Pulmonary artery endothelial cell (primary cell): ENCODE results near the gene HSF2BP. TPM values are rescaled to one million over a fixed set of nuclear protein-coding genes. Genes with fewer than 3 reads are reported as not detected.
"Not testable (repeated sequence)": the region's sequence is repeated elsewhere in the genome, so short reads cannot be mapped to it uniquely, and the experiment has no call there.

ENCODE experiments used
- DNase-seq: peaks from one replicate; pipeline ENCODE4 v3.0.0-alpha.2; 2011; ENCODE audit warnings: low read depth, low spot score
- total RNA-seq: library from RNA; depleted of rRNA; stranded (reverse); fragments of >200 nt; gene quantifications from 2 replicates; pipeline ENCODE4 v1.2.3, GENCODE V29; 2014

Gene HSF2BP
- total RNA-seq, 1 donor from 2014 or later, result 1.7 TPM

- not testable (repeated sequence) for DNase-seq
These were observed 136.7 kb downstream of the HSF2BP start for GRCh38 chr21:43522495-43523131.

DNA sequence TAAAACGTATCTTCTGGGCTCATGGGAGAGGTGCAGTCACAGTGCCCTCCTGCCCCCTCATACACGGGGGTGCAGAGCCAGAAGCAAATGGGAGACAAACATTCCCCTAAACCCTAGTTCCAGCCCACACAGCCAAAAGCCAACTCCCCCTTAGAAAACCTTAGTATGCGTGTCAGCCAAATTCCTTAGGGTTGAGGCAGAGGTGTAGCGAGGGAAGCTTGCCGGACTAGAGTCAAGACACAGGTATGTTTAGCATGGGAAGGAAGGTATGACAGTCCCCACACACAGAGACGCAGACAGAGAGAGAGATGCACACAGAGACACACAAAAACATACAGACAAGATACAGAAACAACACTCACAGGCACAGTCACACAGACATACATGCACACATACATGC lies 141.6 kb downstream of the HSF2BP start:
- not testable (repeated sequence) for DNase-seq

DNA sequence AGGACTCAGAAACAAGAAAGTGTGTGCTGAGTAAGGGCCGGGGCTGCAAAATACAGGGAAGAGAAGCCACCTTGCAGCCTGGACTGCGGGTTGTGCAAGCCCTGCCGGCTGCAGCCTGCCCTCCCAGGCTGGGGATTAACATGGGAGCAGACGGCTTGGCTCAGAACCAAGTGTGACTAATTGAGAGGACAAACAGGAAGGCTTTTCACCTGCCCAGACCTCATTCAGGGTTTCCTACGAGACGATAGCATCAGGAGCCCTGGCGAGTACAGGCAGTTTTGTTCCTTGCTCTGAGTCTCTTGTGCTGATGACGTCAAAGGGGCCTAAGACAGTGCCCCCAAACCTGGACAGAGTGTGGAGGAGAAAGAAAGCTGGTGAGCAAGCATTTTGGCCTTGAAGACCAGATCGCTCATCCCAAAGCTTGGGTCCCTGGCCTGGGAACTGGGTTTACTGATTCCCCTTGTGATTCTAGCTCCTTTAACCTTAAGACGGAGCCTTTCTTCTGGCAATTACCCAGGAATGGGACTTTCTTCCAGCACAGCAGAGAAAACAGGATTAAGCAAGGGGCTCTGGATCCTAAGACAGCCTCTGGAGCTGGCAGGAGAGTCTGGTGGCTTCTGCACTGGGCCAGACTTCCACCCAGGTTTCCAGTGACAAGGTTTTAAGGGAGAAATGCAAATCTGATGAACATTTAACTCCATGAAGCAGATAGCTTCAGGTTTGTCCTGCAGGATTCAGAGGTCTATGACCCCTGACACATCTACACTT lies 142.2 kb downstream of the HSF2BP start:
- not testable (repeated sequence) for DNase-seq

GRCh38 chr21:43516295-43516847 lies 142.9 kb downstream of the HSF2BP start:
- not testable (repeated sequence) for DNase-seq

GRCh38 chr21:43514834-43515233 lies 144.5 kb downstream of the HSF2BP start:
- DNase-seq, result not testable (repeated sequence)

DNA sequence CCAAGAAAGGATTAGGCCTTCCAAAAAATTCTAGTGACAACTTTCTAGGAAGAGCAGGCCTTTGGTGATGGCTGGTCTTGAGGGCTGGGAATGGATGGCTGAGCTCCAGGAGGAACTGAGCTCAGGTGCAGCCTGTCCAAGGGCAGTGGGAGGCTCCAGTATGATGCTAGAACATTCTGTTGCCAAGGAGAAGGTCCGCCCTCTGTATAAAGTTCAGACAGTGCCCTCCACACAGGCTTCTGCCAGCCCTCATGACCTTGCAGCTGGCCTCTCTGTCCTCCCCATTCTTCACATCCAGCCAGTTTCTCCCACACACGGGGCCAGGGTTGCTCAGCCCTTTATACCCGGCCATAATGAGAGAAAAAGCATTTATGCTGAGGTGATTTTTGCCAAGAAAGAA lies 146.3 kb downstream of the HSF2BP start:
- not testable (repeated sequence) for DNase-seq

GRCh38 chr21:43511209-43511608 lies 148.1 kb downstream of the HSF2BP start:
- not testable (repeated sequence) for DNase-seq

GRCh38 chr21:43510669-43511068 lies 148.6 kb downstream of the HSF2BP start:
- DNase-seq, result not testable (repeated sequence)

- DNase-seq, result not testable (repeated sequence)
These were observed 155.4 kb downstream of the HSF2BP start for GRCh38 chr21:43503892-43504291.

DNA sequence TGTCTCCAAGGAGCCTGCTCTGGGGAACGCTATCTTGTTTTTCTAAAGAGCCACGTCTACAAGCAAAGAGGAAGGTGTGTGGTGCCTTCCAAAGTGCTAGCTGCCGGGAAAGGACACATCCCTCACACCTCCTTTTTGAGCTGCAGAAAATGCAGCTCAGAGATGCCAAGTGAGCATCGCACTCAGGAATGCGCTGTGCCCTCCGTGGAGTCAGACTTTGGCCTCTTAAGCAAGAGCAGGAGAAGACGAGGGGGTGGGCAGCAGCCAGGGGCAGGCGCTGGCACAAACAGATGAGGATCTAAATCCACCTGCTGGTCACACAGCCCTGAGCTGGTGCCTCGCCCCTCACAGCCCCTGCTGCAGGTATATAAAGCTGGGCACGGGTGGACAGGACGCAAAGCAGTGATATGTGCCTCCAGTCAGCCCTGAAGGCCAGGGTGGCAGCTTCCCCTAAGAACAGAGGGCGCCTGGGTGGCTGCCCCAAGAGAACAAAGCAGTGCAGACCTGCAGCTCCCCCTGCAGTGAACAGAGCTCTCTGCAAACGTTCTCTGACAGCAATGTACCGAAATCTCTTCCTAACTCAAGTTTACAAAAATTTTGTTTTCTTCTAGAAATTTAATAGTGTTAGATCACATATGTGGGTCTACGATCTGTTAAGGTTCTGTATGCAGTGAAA lies 156.1 kb downstream of the HSF2BP start:
- DNase-seq, result not testable (repeated sequence)

DNA sequence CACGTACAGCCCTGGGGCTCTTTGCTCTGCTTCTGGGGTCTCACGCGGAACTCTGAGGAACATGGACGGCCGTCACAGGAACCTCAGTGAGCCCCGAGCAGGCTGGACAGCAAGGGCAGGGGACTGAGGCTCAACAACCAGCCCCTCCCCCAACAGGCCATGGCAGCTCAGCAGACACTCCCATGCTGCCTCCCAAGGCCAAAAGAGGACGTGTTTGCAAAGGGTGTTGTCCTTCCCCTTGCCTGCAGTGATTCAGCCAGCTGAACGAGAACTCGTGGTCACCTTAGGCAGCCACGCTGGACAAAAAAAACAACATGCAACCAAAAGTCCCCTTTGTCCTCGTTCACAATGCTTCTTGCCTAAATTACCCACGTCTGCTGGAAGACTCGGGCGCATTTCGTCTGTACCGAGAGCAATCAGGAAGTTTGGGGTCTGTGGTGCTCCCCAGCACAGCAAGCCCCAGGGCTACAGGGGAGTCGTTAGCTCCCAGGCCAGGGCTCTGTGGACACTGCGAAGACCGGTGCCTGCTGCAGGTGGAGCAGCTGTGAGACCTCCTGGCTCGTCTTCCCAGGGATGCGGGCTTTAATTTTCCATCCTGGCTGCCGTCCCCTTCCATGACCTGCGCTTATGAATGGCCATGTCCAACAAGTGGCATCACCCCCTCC lies 156.7 kb downstream of the HSF2BP start:
- not testable (repeated sequence) for DNase-seq

DNA sequence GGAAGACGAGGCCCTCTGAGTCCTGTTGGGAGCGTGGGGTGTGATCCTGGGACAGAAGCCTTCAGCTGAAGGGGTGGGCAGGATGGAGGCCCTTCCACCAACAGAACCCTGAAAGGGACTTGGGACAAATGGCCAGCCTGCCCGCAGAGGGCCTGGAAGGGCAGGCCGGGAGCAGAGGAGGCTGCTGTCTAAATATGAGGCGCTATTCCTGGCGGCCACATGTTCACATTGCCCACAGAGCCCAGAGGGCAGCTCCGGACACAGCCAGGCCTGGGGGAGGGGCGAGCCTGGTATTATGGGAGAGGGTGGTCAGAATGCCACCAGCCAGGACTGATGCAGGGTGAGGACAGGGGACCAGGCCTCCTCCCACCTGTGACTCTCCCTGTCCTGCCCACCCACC lies 160.4 kb downstream of the HSF2BP start:
- not testable (repeated sequence) for DNase-seq

- not testable (repeated sequence) for DNase-seq
These were observed 161.2 kb downstream of the HSF2BP start for GRCh38 chr21:43498065-43498464.

DNA sequence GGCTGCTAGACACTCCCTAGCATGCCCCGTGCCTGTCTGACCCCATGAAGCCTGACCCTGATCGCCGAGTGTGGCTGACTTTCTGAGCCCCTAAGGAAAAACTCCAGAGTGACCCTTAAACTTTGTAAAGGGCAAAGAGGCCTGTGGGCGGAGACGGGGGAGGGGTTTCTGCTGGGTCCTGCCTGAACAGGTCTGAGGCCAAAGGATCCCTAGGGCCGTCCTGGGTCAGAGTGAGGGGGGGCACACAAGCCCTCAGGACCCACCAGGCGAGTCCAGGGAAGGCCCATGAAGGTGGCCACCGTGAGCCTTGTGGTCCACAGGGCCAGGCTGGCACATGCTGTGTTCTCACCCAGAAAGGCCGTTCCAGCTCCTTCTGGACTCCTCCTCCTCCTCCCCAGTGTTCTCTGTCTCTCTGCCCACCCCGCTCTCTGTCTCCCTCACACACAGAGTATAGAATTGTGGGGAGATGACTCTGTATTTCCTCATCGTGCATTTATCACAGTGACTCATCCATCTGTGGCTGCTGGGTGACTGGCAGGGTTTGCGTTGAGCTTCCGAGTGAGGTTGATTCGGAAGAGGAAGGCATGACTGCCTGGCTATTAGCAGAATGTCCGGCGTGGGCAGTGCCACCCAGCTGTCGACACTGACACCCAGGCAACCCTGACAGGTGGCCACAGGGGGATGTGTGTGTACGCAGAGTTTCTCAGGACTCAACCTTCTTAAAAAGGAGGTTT lies 164.8 kb downstream of the HSF2BP start:
- DNase-seq, result not testable (repeated sequence)

DNA sequence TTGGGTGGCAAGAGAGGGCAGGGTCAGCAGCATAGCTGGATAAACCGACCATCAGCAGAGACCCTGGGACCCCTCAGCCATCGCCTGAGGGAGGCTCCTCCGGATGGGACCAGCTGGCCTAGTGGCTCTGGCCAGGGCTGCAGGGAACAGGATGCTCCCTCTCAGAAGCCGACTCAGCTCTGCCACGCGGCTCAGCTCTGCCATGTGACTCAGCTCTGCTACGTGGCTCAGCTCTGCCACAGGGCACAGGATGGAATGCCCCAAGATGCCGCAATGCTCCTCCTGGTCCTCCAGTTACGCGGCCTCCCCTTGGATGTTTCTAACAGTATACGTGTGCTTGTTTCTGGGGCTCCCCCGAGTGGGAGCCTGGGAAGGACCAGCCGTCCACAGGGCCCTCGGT lies 165.8 kb downstream of the HSF2BP start:
- not testable (repeated sequence) for DNase-seq

GRCh38 chr21:43488235-43488634 lies 171.1 kb downstream of the HSF2BP start:
- DNase-seq, result not testable (repeated sequence)

DNA sequence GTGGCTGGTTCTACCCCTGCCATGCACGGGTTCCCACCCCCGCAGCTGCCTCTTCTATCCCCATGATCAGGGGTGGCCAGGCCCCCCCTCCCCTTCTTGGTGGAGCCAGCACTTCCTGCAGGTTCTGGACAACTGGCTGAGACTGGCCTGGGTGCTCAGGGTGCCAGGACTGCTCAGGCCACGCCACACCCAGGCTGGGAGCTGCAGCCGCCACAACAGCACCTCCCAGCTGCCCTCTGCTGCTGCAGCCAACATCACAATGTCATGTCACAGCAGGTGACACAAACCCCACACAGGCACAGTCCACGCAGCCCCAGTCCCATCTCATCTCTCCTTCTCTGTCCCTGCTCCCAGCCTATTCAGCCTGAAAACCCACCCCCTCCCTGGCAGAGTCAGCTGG lies 173.2 kb downstream of the HSF2BP start:
- not testable (repeated sequence) for DNase-seq

DNA sequence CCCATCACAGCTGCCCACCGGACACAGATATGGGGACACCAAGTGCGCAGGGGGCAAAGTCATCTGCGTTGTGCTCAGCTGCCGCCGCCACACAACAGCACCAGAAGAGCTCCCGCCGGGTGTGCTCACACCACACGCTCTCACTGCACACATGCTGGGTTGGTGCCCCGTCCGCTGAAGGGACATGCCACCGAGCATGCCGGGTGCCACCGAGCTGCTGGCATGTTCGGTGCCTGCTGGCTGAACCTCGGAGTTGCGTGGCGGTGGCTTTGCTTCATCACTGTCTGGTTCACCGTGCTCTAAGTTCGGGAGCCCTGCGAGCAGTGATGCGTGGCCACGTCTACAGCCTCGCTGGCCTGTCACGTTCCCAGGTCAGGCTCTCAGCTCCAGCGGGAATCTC lies 174.3 kb downstream of the HSF2BP start:
- DNase-seq, result not testable (repeated sequence)

DNA sequence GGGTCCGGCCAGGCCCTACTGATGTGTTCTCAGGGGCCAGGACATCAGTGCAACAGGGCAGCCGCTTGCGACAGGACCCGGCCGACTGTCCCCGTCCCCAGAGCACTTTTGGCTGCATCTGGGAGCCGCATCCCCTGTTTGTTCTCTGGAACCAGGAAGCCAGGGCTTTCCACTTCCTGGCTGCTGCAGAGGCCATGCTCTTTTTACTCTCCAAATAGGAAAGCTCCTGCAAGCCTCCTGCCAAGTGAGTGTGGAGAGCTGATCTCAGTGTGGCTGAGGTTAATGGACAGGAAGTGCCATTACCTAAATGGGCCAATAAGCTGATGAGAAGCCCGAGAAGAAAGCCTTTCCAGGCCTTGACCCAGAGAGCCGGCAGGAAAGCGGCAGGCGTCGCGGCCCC lies 180.1 kb downstream of the HSF2BP start:
- not testable (repeated sequence) for DNase-seq
